Frontal cortex (tissue), 4 donors: ENCODE results near the gene ABHD3. TPM values are rescaled to one million over a fixed set of nuclear protein-coding genes. Genes with fewer than 3 reads are reported as not detected.
"Not testable (repeated sequence)": the region's sequence is repeated elsewhere in the genome, so short reads cannot be mapped to it uniquely, and the experiment has no call there.

Experiments
- DNase-seq, 2 donors: peaks; one replicate each; pipeline ENCODE4 v3.0.0; 2012; ENCODE audit warnings: low spot score in 2 of 2
- FAIRE-seq: peaks from 2 replicates; lab custom pipeline; 2012; peaks lifted over from hg19 to GRCh38; lab: Jason Lieb, UNC
- total RNA-seq: library from RNA; depleted of rRNA; stranded (reverse); fragments of >200 nt; gene quantifications from one replicate; pipeline ENCODE4 v1.2.3, GENCODE V29; 2014
- donor health status: control.
- donor health status: control.
- donor health status: control.

ABHD3 gene
- total RNA-seq, 1 donor from 2014 or later = 7.7 TPM

GRCh38 chr18:21662581-21662980, 42.0 kb downstream of the ABHD3 start:
- no peak for FAIRE-seq
- no peak for DNase-seq

DNA sequence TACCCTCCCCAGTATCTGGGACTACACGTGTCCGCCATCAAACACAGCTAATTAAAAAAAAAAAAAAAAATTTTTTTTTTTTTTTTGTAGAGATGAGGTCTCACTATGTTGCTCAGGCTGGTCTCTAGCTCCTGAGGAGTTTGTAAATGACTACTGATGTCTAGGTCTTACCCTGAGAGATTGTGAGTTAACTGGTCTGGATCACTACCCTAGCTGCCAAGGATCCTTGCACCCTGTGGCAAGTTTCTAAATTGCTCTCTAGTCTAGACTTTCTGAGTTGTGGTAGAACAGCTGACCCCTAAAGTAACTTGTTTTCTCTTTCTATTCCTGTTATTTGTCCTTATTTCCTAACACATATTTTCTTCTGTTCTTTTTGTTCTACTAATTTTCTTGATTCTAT, 44.5 kb downstream of the ABHD3 start:
- no peak for FAIRE-seq
- no peak for DNase-seq

GRCh38 chr18:21656402-21656801, 48.2 kb downstream of the ABHD3 start:
- no peak for DNase-seq
- FAIRE-seq = no peak

GRCh38 chr18:21653361-21653760, 51.2 kb downstream of the ABHD3 start:
- DNase-seq (no peak), FAIRE-seq (no peak)

GRCh38 chr18:21652073-21652472, 52.5 kb downstream of the ABHD3 start:
- FAIRE-seq = no peak
- no peak for DNase-seq

DNA sequence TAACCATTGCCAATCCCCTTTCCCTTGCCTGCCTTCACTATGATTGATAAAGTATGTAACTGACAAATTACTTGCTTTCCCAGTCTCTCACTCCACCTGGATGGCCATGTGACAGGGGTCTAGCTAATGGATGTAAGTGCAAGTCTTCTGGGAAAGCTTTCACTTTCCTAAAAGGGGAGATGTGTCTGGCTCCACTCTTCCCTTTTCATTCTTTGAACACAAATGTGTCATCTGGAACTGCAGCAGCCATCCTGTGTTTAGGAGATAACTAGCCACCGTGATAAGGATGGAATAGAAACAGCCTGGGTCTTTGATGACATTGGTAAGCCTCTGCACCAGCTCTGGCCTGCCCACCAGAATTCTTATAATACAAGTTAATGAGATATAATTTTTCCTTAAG, 54.3 kb downstream of the ABHD3 start:
- FAIRE-seq = no peak

GRCh38 chr18:21640375-21640774, 64.2 kb downstream of the ABHD3 start:
- FAIRE-seq, DNase-seq: not testable (repeated sequence)

More for the DNA sequence above, 54.3 kb downstream of the ABHD3 start:
- no peak for DNase-seq

DNA sequence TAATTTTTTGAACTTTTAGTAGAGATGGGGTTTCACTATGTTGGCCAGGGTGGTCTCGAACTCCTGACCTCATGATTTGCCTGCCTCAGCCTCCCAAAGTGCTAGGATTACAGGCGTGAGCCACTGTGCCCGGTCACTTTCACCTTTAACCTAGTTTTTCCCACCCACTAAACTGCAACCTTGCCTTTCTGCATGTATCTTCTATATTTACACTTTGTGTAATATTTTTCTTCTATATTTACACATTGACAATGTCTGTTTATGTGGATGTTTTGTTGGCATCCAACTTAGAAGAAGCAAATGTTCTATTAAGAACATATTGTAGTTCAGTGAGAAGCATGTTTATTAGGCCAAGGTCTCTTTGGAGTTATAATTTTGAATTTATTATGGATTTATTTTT, 65.8 kb downstream of the ABHD3 start:
- FAIRE-seq (no peak), DNase-seq (no peak)

DNA sequence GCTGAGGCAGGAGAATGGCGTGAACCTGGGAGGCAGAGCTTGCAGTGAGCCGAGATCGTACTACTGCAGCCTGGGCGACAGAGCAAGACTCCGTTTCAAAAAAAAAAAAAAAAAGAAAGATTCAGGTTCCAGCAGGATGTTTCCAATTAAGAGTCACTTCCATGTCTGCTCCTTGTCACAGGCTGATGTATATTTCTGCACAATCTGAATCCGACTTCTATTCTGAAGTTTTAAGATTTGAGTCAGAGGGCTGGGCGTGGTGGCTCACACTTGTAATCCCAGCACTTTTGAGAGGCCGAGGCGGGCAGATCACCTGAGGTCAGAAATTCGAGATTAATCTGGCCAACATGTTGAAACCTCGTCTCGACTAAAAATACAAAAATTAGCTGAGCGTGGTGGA, 67.8 kb downstream of the ABHD3 start:
- DNase-seq (no peak), FAIRE-seq (no peak)

GRCh38 chr18:21634588-21635199, 69.9 kb downstream of the ABHD3 start:
- no peak for DNase-seq
- no peak for FAIRE-seq

- no peak for FAIRE-seq
- no peak for DNase-seq
Observed at GRCh38 chr18:21632393-21632792, 72.2 kb downstream of the ABHD3 start.

- FAIRE-seq (no peak), DNase-seq (no peak)
Observed at GRCh38 chr18:21629089-21629832, 75.3 kb downstream of the ABHD3 start.

DNA sequence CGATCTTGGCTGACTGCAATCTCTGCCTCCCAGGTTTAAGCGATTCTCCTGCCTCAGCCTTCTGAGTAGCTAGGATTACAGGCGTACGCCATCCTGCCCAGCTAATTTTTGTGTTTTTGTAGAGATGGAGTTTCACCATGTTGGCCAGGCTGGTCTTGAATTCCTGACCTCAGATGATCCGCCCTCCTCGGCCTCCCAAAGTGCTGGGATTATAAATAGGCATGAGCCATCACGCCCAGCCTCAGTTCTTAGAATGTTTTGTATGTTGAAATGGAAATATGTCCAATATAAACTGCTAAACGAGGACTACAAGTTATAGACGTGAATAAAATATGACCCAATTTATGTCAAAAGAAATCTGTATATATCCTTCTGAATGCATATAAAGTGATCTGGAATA, 82.9 kb downstream of the ABHD3 start:
- not testable (repeated sequence) for FAIRE-seq, DNase-seq

DNA sequence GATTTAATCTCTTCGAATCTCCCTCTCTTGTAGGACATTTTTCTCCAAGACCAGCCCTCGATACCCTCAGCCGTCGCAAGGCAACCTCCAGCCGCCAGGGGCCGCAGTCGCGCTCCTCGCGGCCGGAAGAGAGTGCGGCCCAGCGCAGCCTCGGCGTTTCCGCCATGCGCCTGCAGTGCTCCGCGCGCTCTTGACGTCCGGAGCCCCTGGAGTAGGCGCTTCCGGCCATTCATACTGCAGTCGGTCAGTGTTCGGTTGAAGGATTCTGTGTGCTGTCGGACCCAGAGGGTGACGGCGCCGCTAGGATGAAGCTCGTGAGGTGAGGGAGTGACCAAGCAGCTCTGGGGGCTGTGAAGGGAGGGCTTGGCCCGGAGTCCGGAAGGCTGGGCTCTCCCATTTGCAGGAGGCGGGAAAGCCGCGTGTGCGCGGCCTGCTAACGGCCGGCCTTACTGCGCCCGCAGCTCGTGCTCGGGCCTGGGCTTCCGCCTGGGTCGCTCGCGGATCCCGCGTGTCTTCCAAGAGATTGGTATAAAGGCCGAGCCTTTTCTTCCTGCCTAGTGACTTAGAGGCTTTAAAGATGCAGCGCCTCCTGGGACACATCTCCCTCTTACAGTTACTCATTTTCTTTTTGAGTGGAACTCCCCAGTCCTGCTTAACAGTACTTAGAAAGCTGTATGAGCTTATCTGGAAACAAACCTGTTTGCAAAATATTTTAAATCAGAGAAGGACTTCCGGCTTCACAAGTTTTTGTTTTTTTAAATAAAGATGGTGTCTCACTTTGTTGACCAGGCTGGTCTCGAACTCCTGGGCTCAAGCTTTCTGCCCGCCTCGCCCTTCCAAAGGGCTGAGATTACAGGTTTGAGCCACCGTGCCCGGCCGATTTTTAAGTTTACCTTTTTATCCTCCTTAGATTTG, 92.2 kb downstream of the ABHD3 start, which contains the start of gene SNRPD1:
Gene SNRPD1 (plus strand): TSS at position 190 of the 915 bp plus-strand sequence. CDS start 116 bp downstream, at position 306.
- peak; percentile 81 to 89 for DNase-seq
- no peak for FAIRE-seq

GRCh38 chr18:21611401-21612124, 93.0 kb downstream of the ABHD3 start:
- DNase-seq, FAIRE-seq: not testable (repeated sequence)

DNA sequence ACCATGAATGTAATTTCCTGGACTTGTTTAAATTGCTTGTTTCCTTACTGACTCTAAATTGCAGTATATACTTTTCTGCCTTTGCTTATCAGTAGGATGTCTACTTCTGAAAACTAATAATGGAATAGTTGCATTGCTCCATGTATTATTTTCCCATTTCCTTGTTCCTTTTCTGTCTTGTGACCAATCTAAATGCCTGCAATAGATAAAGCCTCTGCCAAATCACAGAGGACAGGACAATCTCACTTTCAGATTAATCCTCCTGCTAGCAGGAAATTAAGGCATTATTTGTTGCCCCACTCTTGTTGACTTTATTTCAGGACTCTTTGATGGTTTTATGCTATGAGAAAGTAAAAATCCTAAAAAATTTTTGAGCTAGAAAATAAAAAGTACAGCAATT, 99.4 kb downstream of the ABHD3 start:
- DNase-seq (no peak), FAIRE-seq (no peak)

GRCh38 chr18:21604671-21605070, 99.9 kb downstream of the ABHD3 start:
- FAIRE-seq = no peak

GRCh38 chr18:21602299-21602587, 102.3 kb downstream of the ABHD3 start:
- FAIRE-seq (no peak), DNase-seq (no peak)

More at GRCh38 chr18:21604671-21605070, 99.9 kb downstream of the ABHD3 start:
- DNase-seq = no peak
